ENCODE data around the gene SDK1.

The SDK1 gene

DNA sequence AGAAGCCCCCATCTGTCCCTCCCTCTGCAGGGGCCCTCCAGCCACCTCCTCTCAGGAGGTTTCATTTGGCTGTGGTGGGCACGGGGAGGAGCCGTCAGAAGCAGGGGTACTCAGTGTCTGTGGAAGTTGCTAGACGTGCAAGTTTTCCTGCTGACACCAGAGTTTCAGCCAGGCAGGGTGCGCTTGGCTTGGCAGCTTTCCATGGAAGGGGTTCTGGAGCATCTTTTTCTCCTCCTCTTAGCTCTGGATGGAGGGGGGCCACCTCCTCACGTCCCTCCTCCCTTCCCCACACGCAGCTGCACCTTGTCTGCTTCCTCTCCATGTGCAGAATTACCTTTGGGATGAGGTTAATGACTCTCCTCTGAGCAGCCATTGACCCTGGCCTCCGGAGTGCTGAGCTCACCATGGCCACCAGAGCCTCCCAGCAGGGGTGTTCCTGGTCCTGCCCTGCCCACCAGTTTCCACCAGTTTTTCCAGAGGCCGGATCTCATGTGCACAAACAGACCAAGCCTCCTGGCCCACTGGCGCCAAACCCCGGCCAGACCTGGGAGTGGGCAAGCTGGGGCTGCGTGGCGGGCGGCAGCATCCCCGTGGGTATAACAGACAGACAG, 801.3 kb downstream of the SDK1 start:
- DNase-seq (ENCODE audit: low read depth in 2 of 2) = no peak

DNA sequence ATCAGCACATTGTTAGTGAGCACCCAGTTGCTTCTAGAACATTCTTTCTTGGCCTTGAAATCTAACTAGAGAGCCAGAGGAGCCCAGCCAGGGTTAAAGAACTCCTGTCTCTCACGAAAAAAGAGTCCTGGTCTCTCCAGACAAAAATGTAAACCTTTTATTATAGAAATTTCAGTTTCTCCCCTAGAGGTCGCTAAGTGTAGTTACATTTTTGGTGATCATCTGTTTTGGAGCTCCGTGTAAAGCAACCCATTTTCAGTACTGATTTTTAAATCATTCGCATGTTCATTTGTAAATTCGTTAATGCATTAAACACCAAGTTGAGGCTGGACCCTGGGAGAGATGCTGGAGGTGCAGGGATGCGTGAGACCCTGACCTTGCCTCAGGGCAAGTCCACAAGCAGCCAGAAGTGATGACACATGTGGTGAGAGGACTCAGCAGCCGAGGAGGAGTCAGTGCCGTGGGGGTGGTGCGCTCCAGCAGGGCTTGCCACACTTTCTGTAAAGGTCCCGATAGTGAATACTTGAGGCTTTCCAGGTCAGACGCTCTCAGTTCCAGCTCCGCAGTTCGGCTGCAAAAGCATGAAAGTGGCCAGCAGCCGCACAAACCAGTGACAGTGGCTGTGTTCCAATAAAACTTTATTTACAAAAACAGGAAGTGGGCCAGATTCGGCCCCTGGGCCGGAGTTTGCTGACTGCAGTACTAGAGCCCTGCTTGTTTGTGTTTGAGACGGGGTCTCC, 802.5 kb downstream of the SDK1 start:
- no peak for DNase-seq (ENCODE audit: low read depth in 2 of 2)

GRCh38 chr7:4107839-4108238, 806.8 kb downstream of the SDK1 start:
- no peak for DNase-seq (ENCODE audit: low read depth in 2 of 2)

GRCh38 chr7:4108951-4109350, 807.9 kb downstream of the SDK1 start:
- no peak for DNase-seq (ENCODE audit: low read depth in 2 of 2)

GRCh38 chr7:4109481-4110110, 808.5 kb downstream of the SDK1 start:
- no peak for DNase-seq (ENCODE audit: low read depth in 2 of 2)

DNA sequence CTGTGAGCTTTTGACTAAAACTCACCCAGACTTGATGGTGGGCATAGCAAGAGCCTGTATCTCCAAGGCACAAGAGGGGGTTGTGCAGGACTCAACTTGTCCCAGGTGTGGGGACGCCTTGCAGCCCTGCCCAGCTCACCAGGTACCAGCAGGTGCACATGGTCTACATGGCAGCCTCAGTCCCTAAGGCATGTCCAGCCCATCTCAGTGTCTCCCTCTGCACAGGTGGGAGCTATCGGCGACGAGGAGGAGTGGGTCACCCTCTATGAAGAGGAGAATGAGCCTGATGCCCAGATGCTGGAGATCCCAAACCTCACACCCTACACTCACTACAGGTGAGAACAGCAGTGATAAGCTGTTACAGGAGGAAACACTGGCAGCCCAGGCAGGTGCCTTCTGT, 809.4 kb downstream of the SDK1 start:
- no peak for DNase-seq (ENCODE audit: low read depth in 2 of 2)

DNA sequence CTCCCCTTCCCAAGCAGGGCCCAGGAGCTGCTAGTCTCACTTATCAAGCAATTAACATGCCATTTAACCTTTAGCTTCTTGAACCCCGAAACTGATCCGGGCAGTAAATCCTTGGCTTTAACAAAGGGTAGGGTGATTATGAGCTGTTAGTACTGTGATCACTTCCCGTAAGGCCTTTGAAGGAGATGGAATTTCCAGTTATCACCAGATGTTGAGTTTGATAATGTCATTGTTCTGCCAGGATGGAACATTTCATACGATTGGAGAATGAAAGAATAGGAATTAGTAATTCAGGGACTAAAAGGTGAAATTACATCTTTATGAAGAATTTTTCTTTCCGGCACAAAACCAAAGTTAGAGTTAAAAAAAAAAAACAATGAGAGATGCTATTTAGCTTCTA, 810.1 kb downstream of the SDK1 start:
- no peak for DNase-seq (ENCODE audit: low read depth in 2 of 2)

- DNase-seq (ENCODE audit: low read depth in 2 of 2) = no peak
Observed at GRCh38 chr7:4113271-4113670, 812.2 kb downstream of the SDK1 start.

DNA sequence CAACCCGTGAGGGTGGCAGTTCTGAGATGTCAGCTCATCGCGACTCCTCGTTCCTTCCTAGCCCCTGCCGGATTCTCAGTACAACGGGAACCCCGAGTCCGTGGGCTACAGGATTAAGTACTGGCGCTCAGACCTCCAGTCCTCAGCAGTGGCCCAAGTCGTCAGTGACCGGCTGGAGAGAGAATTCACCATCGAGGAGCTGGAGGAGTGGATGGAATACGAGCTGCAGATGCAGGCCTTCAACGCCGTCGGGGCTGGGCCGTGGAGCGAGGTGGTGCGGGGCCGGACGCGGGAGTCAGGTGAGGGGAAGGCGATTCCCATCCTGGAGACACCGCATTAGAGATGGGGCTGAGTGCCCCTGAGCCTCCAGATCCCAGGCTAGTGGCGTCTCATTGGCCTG, 812.9 kb downstream of the SDK1 start:
- no peak for DNase-seq (ENCODE audit: low read depth in 2 of 2)

- DNase-seq (ENCODE audit: low read depth in 2 of 2) = no peak
Observed at GRCh38 chr7:4115442-4115841, 814.4 kb downstream of the SDK1 start.

DNA sequence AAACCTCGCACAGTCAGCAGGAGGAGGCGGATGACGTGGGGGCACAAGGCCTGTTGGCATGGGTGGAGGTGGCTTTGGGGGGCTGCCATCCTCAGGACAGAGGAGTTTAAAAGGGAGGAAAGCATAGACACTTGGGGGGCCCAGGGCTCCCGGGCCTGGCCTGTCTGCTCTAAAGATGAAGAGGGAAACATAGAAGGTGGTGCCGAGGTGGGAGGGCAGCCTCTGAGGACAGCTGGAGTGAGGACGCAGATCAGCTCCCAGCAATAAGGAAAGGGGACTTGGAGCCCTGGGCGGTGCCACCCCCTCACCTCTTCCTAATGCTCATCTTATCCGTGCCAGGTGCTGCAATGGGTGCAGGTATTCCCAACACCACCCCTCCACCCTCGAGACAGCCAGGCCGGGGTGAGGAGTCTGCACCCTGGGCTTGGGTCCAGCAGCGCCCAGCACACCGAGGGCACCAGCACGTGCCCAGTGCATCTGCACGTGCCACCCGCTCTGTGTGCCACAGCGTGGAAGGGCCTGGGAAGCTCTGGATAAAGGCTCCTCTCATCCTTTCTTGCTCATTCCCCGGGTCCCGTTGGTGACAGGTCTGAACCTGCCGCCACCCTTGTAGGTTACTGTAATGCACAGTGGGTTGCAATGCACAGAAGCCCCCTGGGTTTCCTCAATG, 815.0 kb downstream of the SDK1 start:
- DNase-seq (ENCODE audit: low read depth in 2 of 2) = no peak

DNA sequence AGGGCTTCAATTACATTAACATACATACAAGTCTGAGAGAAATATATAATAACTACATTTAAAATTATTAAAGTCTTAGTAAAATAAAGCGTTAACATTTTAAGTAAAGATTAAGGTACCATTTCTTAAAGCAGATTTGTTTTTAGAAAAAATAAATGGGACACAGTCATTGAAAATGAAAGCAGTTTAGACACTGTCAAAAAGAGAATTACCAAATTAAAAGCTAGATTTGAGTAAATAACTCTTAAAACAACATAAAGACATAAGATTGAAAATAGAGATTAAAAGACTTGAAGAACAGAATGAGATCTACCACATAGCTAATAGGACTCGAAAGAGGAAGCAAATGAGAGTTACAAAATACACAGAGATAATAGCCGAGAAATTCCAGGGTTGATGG, 818.8 kb downstream of the SDK1 start:
- DNase-seq (ENCODE audit: low read depth in 2 of 2) = no peak

- no peak for DNase-seq (ENCODE audit: low read depth in 2 of 2)
Observed at GRCh38 chr7:4123346-4123745, 822.3 kb downstream of the SDK1 start.

DNA sequence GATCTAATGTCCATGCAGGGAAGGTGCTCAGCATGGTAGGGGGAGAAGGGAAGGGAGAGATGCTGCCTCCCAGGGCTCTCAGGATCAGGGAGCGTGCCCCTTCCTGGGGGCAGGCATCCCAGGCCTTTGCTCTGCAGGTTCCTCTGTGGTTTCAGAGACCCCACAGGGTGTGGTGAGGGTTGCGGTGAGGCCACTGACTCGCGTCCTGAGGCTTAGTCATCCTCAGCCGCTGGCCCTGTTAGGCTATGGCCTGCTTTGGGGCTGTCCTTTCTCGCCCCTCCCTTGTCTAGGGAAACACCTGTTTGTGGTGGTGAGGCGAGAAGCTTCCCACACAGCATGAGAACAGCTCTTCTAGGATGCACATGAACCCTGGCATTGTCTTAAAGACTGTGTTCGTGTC, 822.8 kb downstream of the SDK1 start:
- no peak for DNase-seq (ENCODE audit: low read depth in 2 of 2)

DNA sequence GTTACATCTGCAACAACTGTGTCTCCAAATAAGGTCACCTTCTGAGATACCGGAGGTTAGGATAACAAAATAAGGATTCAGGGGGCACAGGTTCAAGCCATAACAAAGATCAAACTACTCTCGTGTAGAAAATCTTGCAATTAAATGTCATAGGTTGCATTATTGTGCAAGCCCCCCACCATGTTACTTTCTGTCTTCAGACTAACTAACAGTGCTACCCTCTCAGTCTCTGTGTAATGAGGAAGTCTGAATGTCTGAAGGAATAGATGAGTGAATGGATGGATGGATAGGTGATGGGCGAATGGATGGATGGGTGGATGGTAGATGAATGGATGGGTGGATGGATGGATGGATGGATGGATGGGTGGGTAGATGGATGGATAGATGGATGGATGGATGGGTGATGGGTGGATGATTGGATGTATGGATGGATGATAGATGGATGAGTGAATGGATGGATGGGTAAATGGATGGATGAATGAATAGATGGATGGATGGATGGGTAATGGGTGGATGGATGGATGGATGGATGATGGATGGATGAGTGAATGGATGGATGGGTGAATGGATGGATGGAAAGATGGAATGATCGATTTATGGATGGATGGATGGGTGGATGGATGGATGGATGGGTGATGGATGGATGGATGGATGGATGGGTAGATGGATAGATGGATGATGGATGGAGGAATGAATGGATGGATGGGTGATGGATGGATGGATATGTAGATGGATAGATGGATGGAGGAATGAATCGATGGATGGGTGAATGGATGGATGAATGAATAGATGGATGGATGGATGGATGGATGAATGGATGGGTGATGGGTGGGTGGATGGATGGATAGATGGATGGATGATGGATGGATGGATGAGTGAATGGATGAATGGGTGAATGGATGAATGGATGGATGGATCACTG, 823.8 kb downstream of the SDK1 start:
- no peak for DNase-seq (ENCODE audit: low read depth in 2 of 2)

- no peak for DNase-seq (ENCODE audit: low read depth in 2 of 2)
Observed at GRCh38 chr7:4127909-4128560, 827.0 kb downstream of the SDK1 start.

- no peak for DNase-seq (ENCODE audit: low read depth in 2 of 2)
Observed at GRCh38 chr7:4129481-4130122, 828.5 kb downstream of the SDK1 start.

DNA sequence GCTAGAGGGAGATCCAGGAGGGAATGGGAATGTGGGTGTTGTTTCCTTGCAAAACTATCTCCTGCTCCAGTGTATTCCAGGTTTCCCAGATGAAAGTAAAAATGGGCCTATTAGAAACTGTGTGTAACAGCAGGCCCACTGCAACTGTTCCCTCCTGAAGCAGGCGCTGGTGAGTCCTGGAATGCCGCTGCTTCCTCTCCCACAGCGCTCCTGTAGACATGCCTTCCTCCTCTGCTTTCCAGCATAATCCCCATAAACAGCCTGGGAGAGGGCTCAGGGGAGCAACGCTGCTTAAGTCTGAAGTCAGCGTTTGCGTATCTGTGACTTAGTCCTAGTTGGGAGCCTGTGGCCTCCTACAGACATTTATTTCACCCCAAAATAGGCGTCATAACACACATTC, 830.0 kb downstream of the SDK1 start:
- no peak for DNase-seq (ENCODE audit: low read depth in 2 of 2)

DNA sequence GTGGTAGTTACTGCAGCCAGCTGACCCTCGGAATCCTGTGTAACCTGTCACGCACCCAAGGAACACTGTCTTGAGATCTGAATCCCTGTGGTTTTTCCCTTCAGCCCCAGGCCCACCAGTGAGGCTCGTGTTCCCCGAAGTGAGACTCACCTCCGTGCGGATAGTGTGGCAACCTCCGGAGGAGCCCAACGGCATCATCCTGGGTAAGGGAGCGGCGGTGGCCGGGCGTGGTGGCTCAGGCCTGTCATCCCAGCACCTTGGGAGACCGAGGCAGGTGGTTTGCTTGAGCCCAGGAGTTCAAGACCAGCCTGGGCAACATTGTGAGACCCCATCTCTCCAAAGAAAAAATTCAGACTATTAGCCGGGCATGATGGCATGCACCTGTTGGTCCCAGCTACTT, 831.2 kb downstream of the SDK1 start:
- no peak for DNase-seq (ENCODE audit: low read depth in 2 of 2)

GRCh38 chr7:4133491-4134044, 832.5 kb downstream of the SDK1 start:
- no peak for DNase-seq (ENCODE audit: low read depth in 2 of 2)

All from fibroblast of skin of left quadriceps (primary cell).